Thymus (tissue), 11 donors: ENCODE data around the gene PLD5. TPM values are rescaled to one million over a fixed set of nuclear protein-coding genes. Genes with fewer than 3 reads are reported as not detected.

Experiments
- DNase-seq, 9 donors: peaks; one replicate each; pipeline ENCODE4 v3.0.0-alpha.2; 2013; ENCODE audit warnings: low spot score in 9 of 9, low read depth in 6 of 9, missing footprints in 1 of 9
- H3K27ac ChIP-seq, 2 donors: one replicate each; pipeline ENCODE4 v1.5.1; 2013; ENCODE audit warnings: control low read depth in 1 of 2, low read depth in 1 of 2, low read length in 1 of 2, mild to moderate bottlenecking in 1 of 2, moderate library complexity in 1 of 2
- H3K27me3 ChIP-seq, 2 donors: one replicate each; pipeline ENCODE4 v1.5.1; 2013; ENCODE audit warnings: low read length in 1 of 2; ENCODE audit not compliant: control insufficient read depth in 2 of 2, insufficient read depth in 1 of 2
- H3K36me3 ChIP-seq, 2 donors: one replicate each; pipeline ENCODE4 v1.5.1; 2013; ENCODE audit warnings: low read length in 1 of 2, mild to moderate bottlenecking in 1 of 2, moderate library complexity in 1 of 2; ENCODE audit not compliant: control insufficient read depth in 2 of 2, insufficient read depth in 2 of 2
- H3K4me1 ChIP-seq, 2 donors: one replicate each; pipeline ENCODE4 v1.5.1; 2013; ENCODE audit warnings: low read length in 2 of 2; ENCODE audit not compliant: control insufficient read depth in 2 of 2, insufficient read depth in 2 of 2
- H3K4me3 ChIP-seq, 2 donors: one replicate each; pipeline ENCODE4 v1.5.1; 2013; ENCODE audit warnings: low read length in 2 of 2, control low read depth in 1 of 2, mild to moderate bottlenecking in 1 of 2
- H3K9me3 ChIP-seq, 2 donors: one replicate each; pipeline ENCODE4 v1.5.1; 2013; ENCODE audit warnings: low read length in 1 of 2, mild to moderate bottlenecking in 1 of 2; ENCODE audit not compliant: control insufficient read depth in 2 of 2, insufficient read depth in 1 of 2
- WGBS: extraction: QIAGEN DNeasy Blood & Tissue Kit; methylation state at CpG from one replicate; pipeline ENCODE4 v1.1.7; 2013; 5-methylcytosine and 5-hydroxymethylcytosine counted together
- polyA plus RNA-seq: library from polyadenylated mRNA; stranded (reverse); fragments of 200-250 nt; gene quantifications from one replicate; pipeline ENCODE4 v1.2.3, GENCODE V29; 2013
- total RNA-seq: library from RNA; stranded (reverse); fragments of 120-200 nt; gene quantifications from one replicate; pipeline ENCODE4 v1.2.4, GENCODE V29; 2013
- donor health status: healthy.

Gene PLD5
- total and polyA plus RNA-seq, 2 donors = 0.25 to 0.66 TPM

GRCh38 chr1:242043165-242043564 lies 481.3 kb downstream of the PLD5 start:
- H3K27ac ChIP-seq = no peak overlapping the region
- H3K9me3 ChIP-seq = no peaks in the 10 kb centered on the region
- no peaks in the 10 kb centered on the region for H3K4me1 ChIP-seq
- H3K36me3 ChIP-seq = no peaks in the 10 kb centered on the region
- H3K27me3 ChIP-seq = no peaks in the 10 kb centered on the region
- WGBS = 59% methylated on average over 3 of the region's 3 CpGs
- no peak for DNase-seq
- no peak overlapping the region for H3K4me3 ChIP-seq

- no peak overlapping the region for H3K27ac ChIP-seq
- no peak for DNase-seq
- H3K27me3 ChIP-seq = no peaks in the 10 kb centered on the region
- 95% methylated on average over 5 of the region's 5 CpGs for WGBS
- no peaks in the 10 kb centered on the region for H3K36me3 ChIP-seq
- H3K4me1 ChIP-seq = no peaks in the 10 kb centered on the region
- no peak overlapping the region for H3K4me3 ChIP-seq
- H3K9me3 ChIP-seq = no peaks in the 10 kb centered on the region
Measured at GRCh38 chr1:242034392-242034791, 490.1 kb downstream of the PLD5 start.

GRCh38 chr1:242033447-242033846 lies 491.1 kb downstream of the PLD5 start:
- H3K36me3 ChIP-seq = no peaks in the 10 kb centered on the region
- WGBS = 88% methylated on average over 4 of the region's 4 CpGs
- H3K27ac ChIP-seq = no peak overlapping the region
- no peak for DNase-seq
- H3K4me3 ChIP-seq = no peak overlapping the region
- no peaks in the 10 kb centered on the region for H3K27me3 ChIP-seq
- no peaks in the 10 kb centered on the region for H3K4me1 ChIP-seq
- no peaks in the 10 kb centered on the region for H3K9me3 ChIP-seq
